ENCODE results near the gene SCARF1.
A peak's percentile ranks its signal among the peaks of the same experiment; 100 is the strongest.

Gene SCARF1

DNA sequence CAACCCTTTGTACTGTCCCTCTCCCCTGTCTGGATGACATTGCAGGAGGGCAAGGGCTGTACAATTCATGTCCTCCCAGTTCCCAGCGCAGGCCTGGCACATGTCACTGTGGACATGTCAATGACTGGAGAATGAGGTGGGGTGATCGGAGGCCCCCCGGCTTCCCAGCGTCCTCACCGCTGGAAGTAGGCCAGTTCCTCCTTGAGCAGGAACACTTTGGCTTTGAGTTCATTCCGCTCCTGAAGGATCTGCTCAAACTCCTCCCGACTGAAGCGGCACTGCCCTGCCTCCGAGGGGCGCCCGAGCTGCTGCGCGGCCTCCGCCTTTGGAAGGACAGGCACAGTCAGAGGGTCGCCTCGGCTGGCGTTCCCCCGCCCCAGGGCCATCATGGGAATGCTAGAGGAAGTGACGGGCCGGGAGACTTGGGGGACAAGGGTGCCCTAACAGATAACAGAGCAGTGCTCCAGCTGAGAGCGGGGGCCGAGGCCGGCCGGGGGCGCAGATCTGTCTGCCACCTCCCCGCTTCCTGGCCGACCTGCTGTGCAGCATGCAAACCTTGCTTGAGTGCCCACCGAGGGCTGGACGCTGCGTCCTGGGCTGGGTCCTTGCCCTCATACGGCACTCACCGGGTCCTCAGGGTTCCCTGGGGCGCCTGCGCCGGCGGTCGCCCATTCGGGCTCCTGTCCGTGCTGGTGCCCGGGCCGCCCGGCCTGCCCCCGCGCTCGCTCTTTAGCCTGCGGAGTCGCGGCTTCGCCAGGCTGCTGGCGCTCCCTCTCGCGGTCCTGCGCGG, 2.8 kb upstream of the SCARF1 start:
- DNase-seq: no peak

DNA sequence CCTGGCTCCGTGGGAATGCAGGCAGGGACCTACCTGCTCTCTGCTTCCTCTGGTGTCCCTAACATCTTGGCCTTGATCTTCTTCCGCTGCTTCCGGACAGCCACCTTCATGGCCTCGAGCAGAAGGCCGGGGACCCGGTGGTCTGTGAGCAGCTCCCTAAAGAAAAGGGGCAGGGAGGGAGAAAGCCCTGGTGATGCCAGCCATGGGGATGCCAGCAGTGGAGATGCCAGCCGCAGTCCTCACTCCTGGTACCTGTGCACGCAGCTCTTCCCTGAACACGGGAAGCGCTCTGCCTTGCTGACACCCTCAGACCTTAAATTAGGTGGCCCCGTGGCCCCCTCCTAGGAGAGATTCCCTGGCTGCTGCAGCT, 2.3 kb upstream of the SCARF1 start:
- DNase-seq: no peak

GRCh38 chr17:1646199-1646875, 805 bp upstream of the SCARF1 start:
- DNase-seq: no peak

GRCh38 chr17:1644493-1645206, 882 bp downstream of the SCARF1 start:
- no peak for DNase-seq

GRCh38 chr17:1643999-1644492, 1.5 kb downstream of the SCARF1 start:
- no peak for DNase-seq

DNA sequence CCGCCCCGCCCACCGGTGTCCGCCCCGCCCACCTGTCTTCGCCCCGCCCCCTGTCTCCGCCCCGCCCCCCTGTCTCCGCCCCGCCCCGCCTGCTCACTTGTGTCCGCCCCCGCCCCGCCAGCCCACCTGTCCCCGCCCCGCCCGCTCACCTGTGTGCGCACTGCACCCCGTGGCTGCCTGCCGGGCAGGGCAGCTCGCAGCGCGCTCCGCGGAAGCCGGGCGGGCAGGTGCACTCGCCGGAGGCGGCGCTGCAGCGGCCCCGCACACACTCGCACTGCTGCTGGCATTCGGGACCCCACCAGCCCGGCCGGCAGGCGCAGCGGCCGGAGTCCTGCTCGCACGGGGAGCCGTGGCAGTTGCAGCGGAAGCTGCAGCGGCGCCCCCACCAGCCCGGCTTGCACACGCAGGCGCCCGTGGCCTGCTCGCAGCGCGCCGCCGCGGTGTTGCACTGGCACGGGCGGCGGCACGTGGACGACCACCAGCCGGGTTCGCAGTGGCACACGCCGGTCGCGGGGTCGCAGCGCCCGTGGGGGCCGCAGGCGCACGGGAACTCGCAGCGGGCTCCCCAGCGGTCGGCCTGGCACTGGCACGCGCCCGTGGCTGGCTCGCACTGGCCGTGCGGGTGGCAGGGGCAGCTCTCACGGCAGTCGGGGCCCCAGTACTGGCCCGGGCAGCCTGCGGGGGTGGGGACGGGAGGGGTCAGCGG, 2.1 kb downstream of the SCARF1 start:
- DNase-seq: peak; percentile 40

DNA sequence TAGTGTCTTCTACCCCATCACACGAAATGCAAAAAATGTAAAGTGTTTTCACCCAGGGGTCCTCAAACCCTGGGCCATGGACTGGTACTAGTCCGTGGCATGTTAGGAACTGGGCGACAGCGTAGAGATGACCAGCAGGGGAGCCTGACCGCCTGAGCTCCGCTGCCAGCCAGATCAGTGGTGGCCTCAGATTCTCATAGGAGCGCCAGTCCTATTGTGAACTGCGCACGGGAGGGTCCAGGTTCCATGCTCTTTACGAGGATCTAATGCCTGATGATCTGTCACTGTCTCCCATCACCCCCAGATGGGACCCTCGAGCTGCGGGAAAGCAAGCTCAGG, 4.5 kb downstream of the SCARF1 start:
- no peak for DNase-seq

- no peak for DNase-seq
These were observed 5.0 kb downstream of the SCARF1 start for GRCh38 chr17:1640329-1641064.

DNA sequence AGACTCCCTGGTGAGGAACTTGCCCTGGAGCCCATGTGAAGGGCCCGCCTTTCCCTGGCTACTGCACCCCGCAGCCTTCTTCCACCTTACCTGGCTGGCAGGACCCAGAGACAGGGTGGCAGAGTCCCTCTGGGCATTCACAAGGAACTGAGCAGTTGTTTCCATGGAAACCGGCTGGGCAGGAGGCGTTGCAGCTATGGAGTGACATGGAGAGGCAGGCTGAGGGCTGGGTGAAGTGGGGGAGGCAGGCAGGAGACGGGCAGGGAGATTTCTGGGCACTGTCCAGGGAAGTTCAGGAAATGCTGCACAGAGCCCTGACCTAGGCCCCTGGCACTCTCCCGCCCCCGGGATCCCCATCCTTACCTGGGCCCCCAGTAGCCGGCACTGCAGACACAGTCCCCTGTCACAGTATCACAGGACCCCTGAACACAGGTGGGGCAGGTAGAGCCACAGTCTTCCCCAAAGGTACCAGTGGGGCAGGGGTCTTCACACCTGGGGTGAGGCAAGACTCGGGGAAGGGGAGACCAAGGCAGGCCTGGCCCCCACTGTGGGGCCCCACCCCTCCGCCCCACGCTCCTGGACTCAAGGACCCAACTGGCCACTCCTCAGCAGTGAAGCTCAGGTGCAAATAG, 5.9 kb downstream of the SCARF1 start:
- DNase-seq: no peak

DNA sequence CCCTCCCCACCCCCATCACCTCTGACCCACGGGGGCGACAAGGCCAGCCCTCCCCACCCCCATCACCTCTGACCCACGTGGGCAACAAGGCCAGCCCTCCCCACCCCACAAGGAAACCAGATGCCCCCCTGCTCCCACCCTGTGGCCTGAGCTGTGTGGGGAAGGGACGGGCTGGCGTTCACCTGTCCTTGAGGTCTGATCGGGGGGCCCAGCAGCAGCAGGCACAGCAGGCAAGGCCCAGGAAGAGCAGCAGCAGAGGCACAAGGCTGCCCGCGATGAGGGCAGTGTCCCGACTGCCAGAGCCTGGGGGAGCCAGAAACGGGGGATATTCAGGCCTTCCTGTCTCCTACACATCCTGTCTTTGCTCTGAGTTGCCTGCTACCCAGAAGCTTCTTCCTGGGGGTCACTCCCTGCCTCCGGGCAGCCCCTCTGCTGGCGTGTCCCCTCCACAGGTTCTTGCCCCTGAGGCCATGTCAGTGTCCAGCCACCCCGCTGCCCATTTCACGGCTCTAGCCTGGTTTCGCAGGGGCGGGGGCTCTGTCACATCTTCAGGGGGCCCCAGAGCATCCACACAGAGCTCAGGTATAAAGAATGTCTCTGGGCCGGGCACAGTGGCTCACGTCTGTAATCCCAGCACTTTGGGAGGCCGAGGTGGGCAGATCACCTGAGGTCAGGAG, 6.8 kb downstream of the SCARF1 start:
- DNase-seq: no peak

- DNase-seq: no peak
These were observed 7.4 kb downstream of the SCARF1 start for GRCh38 chr17:1638171-1638590.

- no peak for DNase-seq
These were observed 8.7 kb downstream of the SCARF1 start for GRCh38 chr17:1636732-1637285.

DNA sequence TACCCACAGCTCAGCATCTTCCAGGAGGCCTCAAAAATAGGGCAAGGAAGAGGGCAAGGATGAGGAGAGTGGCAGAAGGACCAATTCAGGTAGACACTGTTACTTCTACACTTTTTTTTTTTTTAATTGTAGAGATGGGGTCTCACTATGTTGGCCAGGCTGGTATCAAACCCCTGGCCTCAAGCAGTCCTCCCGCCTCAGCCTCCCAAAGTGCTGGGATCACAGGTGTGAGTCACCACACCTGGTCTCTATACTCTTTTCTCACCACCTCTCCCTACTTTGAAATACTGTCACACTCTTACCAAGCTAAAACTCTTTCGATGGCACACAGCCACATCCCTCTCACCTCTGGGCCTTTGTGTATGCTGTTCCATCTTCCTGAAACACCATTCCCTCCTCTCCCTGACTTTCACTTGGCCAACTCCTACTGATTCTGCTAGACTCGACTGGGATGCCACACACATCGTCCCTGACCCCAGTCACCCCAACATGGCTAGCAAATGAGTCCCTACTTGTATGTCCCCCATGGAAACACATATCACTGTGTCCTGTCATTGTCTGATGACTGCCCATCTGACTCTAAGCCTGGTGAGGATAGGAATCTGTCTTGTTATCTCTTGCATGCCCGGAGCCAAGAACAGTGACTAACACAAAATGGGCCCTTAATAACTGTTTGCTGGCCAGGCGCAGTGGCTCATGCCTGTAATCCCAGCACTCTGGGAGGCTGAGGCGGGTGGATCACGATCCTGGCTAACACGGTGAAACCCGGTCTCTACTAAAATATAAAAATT, 9.7 kb downstream of the SCARF1 start:
- DNase-seq: no peak

DNA sequence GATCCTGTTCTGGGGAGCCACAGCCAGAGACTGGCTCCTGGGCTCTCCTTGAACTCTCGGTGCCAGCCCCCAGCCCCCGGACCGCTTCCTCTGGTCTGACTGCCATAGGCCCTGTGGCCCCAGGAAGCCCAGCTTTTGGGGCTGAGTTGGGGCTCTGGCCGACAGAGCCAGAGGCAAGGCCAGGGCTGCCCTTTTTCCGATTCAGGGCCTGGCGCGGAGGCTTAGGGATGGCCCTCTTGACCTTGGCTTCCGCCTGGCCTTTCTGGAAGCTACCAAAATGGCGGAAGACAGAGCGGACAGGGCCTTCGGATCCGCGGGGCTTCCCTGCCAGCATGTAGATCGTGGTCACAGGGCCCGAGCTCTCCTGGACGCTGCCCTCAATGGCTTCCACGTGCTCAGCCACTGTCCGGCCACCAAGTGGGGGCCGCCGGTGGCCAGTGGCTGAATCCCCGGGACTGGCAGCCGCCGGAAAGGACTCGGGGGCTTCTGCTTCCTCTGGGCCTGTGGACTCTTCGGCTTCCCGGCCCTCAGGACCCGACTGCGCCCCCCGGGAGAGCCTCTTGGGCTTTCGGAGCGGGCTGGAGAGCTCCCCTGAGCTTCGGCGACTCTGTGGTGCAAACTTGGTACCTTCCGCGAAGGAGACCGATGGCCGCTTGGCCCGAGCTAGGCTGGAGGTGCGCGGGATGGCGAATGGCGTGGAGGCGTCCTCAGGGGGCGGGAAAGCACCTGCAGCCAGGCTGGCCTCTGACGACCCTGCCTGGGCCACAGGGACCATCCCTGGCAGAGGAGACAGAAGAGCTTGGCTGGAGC, 10.5 kb downstream of the SCARF1 start:
- DNase-seq: no peak

DNA sequence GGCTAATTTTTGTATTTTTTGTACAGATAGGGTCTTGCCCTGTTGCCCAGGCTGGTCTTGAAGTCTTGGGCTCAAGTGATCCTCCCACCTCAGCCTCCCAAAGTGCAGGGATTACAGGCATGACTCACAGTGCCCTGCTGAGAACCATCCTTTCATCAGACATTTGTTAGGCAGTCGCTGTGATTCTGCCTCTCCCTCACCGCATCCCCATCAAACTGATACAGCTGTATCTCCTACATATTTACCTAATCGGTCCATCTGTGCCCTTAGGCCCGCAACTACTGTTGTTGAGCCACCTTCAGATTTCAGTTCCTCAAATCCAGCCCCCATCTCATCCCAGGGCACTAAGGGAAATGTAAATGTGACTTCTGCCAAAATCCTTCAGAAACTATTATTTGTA, 14.9 kb downstream of the SCARF1 start:
- DNase-seq: no peak

DNA sequence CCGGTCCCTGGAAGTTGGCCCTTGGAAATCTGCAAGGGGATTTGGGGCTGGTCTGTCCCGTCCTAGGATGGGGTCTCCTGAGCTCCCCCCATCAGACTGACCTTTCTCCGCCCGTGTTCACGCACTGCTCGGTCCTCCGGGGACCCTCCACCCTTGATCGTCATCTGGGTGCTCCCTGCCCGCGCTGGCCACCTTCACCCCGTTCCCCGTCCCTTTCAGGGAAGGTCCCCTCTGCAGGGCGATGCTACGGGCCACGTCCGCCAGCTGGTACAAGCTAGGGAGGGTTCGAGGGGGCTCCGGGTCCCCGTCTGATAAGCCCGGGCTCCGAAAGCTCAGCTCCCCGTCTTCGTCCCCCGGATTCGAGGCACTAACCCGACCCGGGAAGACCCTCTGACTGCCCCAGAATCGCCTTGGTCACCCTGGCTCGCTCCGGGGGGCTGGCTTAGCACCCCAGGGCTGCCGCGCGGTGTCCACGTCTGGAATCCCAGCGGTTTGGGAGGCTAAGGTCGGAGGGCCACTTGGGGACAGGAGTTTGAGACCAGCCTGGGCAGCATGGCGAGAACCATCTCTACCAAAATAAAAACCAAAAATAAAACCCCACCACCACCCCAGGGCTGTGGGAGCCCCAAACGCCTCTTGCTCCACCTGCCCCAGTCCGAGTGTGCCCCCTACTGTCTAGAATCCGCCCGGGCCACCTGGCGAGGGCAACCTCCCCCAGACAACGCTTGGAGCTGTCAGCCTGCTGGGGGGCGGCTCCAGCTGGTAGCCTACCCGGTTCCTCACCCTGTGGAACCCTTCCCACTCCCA, 15.8 kb downstream of the SCARF1 start:
- peak; percentile 72 for DNase-seq

DNA sequence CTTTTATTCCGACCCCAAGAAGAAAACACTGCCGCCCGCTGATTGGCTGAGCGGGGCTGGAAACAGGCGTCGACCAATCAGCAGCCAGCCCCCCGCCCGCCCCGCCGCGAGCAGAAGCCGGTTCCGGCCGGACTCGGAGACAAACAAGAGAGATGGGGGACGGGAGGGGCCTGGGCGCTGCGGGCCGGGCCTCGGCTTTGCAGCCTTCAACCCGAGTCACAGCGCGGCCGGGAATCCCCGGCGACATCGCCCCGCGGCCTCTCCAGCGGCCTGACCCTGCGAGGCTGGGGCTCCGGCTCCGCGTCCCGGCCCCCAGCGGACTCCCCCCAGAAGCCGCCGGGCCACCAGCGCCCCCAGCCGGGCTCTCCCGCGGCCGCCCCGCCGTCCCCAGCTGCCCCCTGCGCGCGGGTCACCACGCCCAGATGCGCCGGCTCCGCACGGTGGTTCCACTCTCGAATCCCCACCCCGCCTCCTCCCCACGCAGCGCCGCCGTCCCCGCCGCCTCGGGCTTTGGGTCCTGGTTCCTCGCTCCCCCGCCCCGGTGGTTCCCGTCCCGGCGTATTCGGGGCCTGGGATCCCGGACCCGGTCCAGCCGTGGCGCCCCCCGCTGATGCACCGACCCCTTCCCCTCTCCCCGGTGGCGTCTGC, 16.6 kb downstream of the SCARF1 start:
- DNase-seq: peak; percentile 79

Measured in activated T-cell treated with anti-CD3 and anti-CD28 coated beads for 4 hours (primary cell).